Pancreas (tissue), 10 donors: ENCODE measurements around the gene SETD7. TPM values are rescaled to one million over a fixed set of nuclear protein-coding genes. Genes with fewer than 3 reads are reported as not detected.

Experiments
- ATAC-seq, 4 donors: fragments of 200-7000 bp; cut with Tn5 transposase; one replicate each; pipeline versions ENCODE4 v1.8.0 to v1.9.1; 2020; ENCODE audit warnings: mild to moderate bottlenecking in 4 of 4, moderate library complexity in 4 of 4
- DNase-seq, 6 donors: peaks; one replicate each; pipeline ENCODE4 v3.0.0-alpha.2; 2020
- FAIRE-seq: peaks from 2 replicates; lab custom pipeline; 2012; peaks lifted over from hg19 to GRCh38; lab: Jason Lieb, UNC
- H3K27ac ChIP-seq, 4 donors: fragments of 200-600 bp; sonication (generic); 1 replicate in 3 of 4; 2 replicates in 1 of 4; pipeline versions ENCODE4 v1.5.0 to v1.8.0; 2020
- H3K27me3 ChIP-seq, 4 donors: fragments of 200-600 bp; one replicate each; pipeline ENCODE4 v1.8.0; 2021
- H3K36me3 ChIP-seq, 3 donors: fragments of 200-600 bp; sonication (generic) in 1 of 3; one replicate each; pipeline versions ENCODE4 v1.5.0 to v1.8.0; 2020 to 2021
- H3K4me1 ChIP-seq, 3 donors: fragments of 200-600 bp; one replicate each; pipeline ENCODE4 v1.8.0; 2021
- H3K4me3 ChIP-seq, 4 donors: fragments of 200-600 bp; sonication (generic) in 2 of 4; one replicate each; pipeline versions ENCODE4 v1.5.0 to v1.8.0; 2020 to 2021
- H3K9me3 ChIP-seq, 4 donors: fragments of 200-600 bp; one replicate each; pipeline ENCODE4 v1.8.0; 2021
- WGBS, 2 donors: extraction: QIAGEN DNeasy Blood & Tissue Kit; methylation state at CpG; one replicate each; pipeline ENCODE4 v1.1.7; 2013; 5-methylcytosine and 5-hydroxymethylcytosine counted together
- intact Hi-C, 3 donors: fragments of 100-400 bp; cut with DNase I; formaldehyde crosslinking; loops; one replicate each; pipeline versions ENCODE4 v1.11.1 to v1.14.2; 2022
- polyA plus RNA-seq, 2 donors: library from polyadenylated mRNA; stranded (reverse); fragments of 200-250 nt; gene quantifications; one replicate each; pipeline ENCODE4 v1.2.3, GENCODE V29; 2013
- total RNA-seq, 6 donors: library from RNA; stranded (reverse); fragmentation: NEBNext Ultra II Directional in 4 of 6; extraction: Animal tissue kit (Norgen Biotek cat#: 25700) in 4 of 6; gene quantifications; one replicate each; pipeline versions ENCODE4 v1.2.1 to v1.2.4, GENCODE V29; 2021 to 2023
- TF ChIP-seq, protein P1 (sequence below), 4 donors: fragments of 200-600 bp; sonication (generic) in 3 of 4; IDR thresholded peaks; one replicate each; pipeline versions ENCODE4 v1.5.0 to v1.8.0; 2021; ENCODE audit warnings: antibody characterized with exemption in 4 of 4
- donor health status: healthy with polysubstance abuse.
- donor health status: DM: no; HTN: no; CAD: no; lungs with moderate emphysema.
- donor health status: DM: no; HTN: no; CAD: no.
- donor health status: control.
- donor health status: control.
- donor health status: Bipolar disorder and iron deficiency.
- donor health status: DM: yes; HTN: yes; CAD: no.
- donor health status: DM: no; HTN: no; CAD: no.
- donor health status: DM: no; HTN: no; CAD: no.
- donor health status: DM: yes; HTN: yes; CAD: no.

The SETD7 gene
- total and polyA plus RNA-seq, 8 donors = 7.1 to 25.1 (median 15.8) TPM

DNA sequence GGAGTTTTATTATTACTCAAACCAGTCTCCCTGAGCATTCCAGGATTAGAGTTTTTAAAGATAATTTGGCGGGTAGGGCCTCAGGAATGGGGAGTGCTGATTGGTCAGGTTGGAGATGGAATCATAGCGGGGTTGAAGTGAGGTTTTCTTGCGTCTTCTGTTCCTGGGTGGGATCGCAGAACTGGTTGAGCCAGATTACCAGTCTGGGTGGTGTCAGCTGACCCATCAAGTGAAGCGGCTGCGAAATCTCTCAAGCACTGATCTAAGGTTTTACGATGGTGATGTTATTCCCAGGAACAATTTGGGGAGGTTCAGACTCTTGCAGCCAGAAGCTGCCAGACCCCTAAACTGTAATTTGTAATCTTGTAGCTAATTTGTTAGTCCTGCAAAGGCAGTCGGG, 25.1 kb upstream of the SETD7 start:
- ATAC-seq (no peak), FAIRE-seq (no peak), DNase-seq (no peak)
- Histone ChIP-seq H3K4me1 (no peaks in the 10 kb centered on the region), H3K9me3 (no peaks in the 10 kb centered on the region), H3K36me3 (no peaks in the 10 kb centered on the region), H3K4me3 (no peak overlapping the region), H3K27me3 (no peaks in the 10 kb centered on the region), H3K27ac (no peak overlapping the region)
- 89 to 90% methylated on average over 8 of the region's 8 CpGs for WGBS, 2 donors
- TF ChIP-seq, protein P1, sequence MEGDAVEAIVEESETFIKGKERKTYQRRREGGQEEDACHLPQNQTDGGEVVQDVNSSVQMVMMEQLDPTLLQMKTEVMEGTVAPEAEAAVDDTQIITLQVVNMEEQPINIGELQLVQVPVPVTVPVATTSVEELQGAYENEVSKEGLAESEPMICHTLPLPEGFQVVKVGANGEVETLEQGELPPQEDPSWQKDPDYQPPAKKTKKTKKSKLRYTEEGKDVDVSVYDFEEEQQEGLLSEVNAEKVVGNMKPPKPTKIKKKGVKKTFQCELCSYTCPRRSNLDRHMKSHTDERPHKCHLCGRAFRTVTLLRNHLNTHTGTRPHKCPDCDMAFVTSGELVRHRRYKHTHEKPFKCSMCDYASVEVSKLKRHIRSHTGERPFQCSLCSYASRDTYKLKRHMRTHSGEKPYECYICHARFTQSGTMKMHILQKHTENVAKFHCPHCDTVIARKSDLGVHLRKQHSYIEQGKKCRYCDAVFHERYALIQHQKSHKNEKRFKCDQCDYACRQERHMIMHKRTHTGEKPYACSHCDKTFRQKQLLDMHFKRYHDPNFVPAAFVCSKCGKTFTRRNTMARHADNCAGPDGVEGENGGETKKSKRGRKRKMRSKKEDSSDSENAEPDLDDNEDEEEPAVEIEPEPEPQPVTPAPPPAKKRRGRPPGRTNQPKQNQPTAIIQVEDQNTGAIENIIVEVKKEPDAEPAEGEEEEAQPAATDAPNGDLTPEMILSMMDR (IDR thresholded peaks at IDR 0.05) = no peak
- intact Hi-C loops = no loop called here

DNA sequence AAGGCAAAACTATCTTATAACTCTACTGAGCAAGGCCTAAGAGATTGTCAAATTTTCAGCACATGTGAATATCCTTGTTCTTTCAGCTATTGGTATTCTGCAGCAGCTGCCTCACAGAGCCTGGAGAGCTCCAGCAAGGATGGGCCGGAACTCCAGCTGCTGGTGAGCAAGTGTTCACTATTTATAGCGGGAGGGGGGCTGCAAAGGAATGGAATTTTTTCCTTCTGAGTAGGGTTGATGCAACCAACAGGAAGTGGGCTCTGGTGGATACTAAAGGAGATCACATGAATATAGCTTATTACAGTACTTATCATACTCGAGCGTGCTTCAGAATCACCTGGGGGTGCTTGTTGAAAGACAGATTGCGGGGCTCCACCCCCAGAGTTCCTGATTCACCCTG, 20.2 kb upstream of the SETD7 start:
- Histone ChIP-seq H3K36me3 (no peaks in the 10 kb centered on the region), H3K4me3 (no peak overlapping the region), H3K27me3 (no peaks in the 10 kb centered on the region), H3K27ac (no peak overlapping the region), H3K4me1 (no peaks in the 10 kb centered on the region), H3K9me3 (no peaks in the 10 kb centered on the region)
- WGBS, 2 donors = 87 to 90% methylated on average over 5 of the region's 5 CpGs
- ATAC-seq (no peak), DNase-seq (no peak), FAIRE-seq (no peak)
- TF ChIP-seq, protein P1 (IDR thresholded peaks at IDR 0.05) = no peak
- intact Hi-C loops = no loop called here

DNA sequence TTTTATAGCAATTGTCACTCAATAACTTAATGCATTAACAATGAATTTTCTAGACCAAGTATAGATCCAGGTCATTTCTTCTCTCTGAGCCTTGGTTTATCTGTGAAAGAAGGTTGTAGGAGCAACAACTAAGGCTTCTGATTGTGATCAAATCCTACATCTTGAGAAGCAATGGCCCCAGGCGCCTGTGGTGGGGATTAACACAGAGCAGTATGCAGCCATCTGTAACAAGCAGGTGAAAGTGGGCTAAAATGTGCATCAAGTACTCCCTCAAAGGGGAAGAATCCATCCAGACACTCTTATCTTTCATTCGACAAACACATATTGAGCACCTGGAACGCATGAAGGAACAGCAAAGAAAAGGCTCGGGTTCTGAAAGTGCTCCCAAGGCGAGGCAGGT, 19.1 kb upstream of the SETD7 start:
- ATAC-seq (no peak), FAIRE-seq (no peak), DNase-seq (no peak)
- Histone ChIP-seq H3K27ac (no peak overlapping the region), H3K27me3 (no peaks in the 10 kb centered on the region), H3K36me3 (no peaks in the 10 kb centered on the region), H3K4me1 (no peaks in the 10 kb centered on the region), H3K9me3 (no peaks in the 10 kb centered on the region), H3K4me3 (no peak overlapping the region)
- intact Hi-C loops = no loop called here
- TF ChIP-seq, protein P1 (IDR thresholded peaks at IDR 0.05) = no peak
- 70% methylated on average over 5 of the region's 5 CpGs for WGBS, 2 donors

DNA sequence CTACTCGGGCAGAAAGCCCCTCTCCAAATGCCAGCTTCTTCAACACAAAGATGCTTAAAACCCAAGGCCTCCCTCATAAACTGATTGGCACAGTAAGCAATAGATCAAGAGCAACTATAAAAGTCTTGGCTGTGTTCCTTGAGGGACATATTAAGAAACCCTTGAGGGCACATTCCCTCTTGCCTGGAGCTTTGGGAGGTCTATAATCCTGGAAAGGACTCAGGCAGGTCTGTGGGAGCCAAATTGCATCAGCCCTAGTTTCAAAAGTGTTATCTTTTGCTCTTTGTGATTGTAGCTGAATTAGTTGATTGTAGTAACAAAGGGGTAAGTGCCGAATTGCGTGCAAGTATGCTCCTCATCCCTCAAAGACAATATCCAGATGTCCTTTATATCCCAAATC, 18.6 kb upstream of the SETD7 start:
- no peaks in the 10 kb centered on the region for H3K9me3 ChIP-seq
- TF ChIP-seq, protein P1 (IDR thresholded peaks at IDR 0.05) = no peak
- H3K36me3 ChIP-seq = no peaks in the 10 kb centered on the region
- ATAC-seq (no peak), DNase-seq (no peak), FAIRE-seq (no peak)
- intact Hi-C loops = no loop called here
- 76 to 79% methylated on average over 3 of the region's 3 CpGs for WGBS, 2 donors
- H3K27me3 ChIP-seq = no peaks in the 10 kb centered on the region
- H3K27ac ChIP-seq = no peak overlapping the region
- H3K4me1 ChIP-seq = no peaks in the 10 kb centered on the region
- H3K4me3 ChIP-seq = no peak overlapping the region

DNA sequence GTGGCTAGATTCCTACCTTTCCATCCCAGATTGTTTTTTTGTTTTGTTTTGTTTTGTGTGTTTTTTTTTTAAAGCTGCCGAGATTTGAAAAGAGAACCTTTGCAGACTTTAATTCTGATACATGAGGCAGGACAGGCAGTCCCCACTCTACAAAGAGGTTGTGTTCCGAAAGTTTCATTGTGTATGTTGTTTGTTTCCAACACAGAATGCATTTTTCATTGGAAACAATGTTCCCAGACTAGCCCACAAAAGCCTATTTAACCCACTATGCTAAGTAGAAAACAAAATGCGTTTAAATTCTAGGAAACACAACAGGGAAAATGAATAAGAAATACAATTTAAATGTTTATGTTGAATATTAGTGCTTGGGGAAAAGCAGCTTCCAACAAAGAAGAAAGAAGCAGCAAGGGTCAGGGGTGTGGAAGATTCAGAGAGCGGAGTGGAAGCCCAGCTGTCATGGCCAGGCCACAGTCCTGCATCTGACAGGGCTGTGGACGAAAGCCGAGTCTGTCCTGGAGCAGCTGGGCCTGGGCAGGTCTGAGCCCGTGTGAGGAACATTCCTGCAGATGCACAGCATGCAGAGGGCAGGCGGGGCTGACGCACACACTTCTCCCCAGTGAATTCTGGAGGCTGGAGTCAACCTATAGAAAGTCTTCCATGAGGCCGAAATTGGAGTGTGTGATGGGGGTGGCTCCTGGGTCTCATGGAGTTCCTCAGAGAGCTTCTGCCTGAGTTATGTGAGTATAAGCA, 12.4 kb upstream of the SETD7 start:
- Histone ChIP-seq H3K4me3 (no peak overlapping the region), H3K4me1 (no peaks in the 10 kb centered on the region), H3K27me3 (no peaks in the 10 kb centered on the region), H3K36me3 (no peaks in the 10 kb centered on the region), H3K27ac (no peak overlapping the region), H3K9me3 (no peaks in the 10 kb centered on the region)
- ATAC-seq (no peak), FAIRE-seq (no peak), DNase-seq (no peak)
- TF ChIP-seq, protein P1 (IDR thresholded peaks at IDR 0.05) = no peak
- intact Hi-C loops = no loop called here
- WGBS, 2 donors = 87 to 90% methylated on average over 10 of the region's 10 CpGs
